Subcutaneous abdominal adipose tissue (tissue), 5 donors: ENCODE results near the gene R3HDM4.

ENCODE experiments used
- H3K27ac ChIP-seq: one replicate; pipeline ENCODE4 v1.7.0; 2013; ENCODE audit warnings: low read depth, mild to moderate bottlenecking, inconsistent platforms, low read length, moderate library complexity
- H3K27me3 ChIP-seq, 5 donors: one replicate each; pipeline ENCODE4 v1.7.0; 2013; ENCODE audit warnings: low read length in 5 of 5, inconsistent platforms in 1 of 5; ENCODE audit not compliant: control insufficient read depth in 5 of 5, insufficient read depth in 4 of 5
- H3K36me3 ChIP-seq, 5 donors: one replicate each; pipeline ENCODE4 v1.7.0; 2013; ENCODE audit warnings: low read length in 5 of 5; ENCODE audit not compliant: control insufficient read depth in 5 of 5, insufficient read depth in 5 of 5
- H3K4me1 ChIP-seq, 5 donors: one replicate each; pipeline ENCODE4 v1.7.0; 2013; ENCODE audit warnings: low read length in 5 of 5, mild to moderate bottlenecking in 3 of 5, moderate library complexity in 1 of 5; ENCODE audit not compliant: control insufficient read depth in 5 of 5, insufficient read depth in 5 of 5
- H3K4me3 ChIP-seq, 5 donors: one replicate each; pipeline ENCODE4 v1.7.0; 2013; ENCODE audit warnings: low read length in 5 of 5, low read depth in 1 of 5
- H3K9ac ChIP-seq, 5 donors: one replicate each; pipeline ENCODE4 v1.7.0; 2013; ENCODE audit warnings: low read length in 5 of 5, mild to moderate bottlenecking in 4 of 5, moderate library complexity in 3 of 5
- H3K9me3 ChIP-seq, 5 donors: one replicate each; pipeline ENCODE4 v1.7.0; 2013; ENCODE audit warnings: low read length in 5 of 5; ENCODE audit not compliant: control insufficient read depth in 5 of 5
- donor health status: healthy.
- donor health status: healthy.
- donor health status: healthy.
- donor health status: healthy.
- donor health status: healthy.

The R3HDM4 gene

DNA sequence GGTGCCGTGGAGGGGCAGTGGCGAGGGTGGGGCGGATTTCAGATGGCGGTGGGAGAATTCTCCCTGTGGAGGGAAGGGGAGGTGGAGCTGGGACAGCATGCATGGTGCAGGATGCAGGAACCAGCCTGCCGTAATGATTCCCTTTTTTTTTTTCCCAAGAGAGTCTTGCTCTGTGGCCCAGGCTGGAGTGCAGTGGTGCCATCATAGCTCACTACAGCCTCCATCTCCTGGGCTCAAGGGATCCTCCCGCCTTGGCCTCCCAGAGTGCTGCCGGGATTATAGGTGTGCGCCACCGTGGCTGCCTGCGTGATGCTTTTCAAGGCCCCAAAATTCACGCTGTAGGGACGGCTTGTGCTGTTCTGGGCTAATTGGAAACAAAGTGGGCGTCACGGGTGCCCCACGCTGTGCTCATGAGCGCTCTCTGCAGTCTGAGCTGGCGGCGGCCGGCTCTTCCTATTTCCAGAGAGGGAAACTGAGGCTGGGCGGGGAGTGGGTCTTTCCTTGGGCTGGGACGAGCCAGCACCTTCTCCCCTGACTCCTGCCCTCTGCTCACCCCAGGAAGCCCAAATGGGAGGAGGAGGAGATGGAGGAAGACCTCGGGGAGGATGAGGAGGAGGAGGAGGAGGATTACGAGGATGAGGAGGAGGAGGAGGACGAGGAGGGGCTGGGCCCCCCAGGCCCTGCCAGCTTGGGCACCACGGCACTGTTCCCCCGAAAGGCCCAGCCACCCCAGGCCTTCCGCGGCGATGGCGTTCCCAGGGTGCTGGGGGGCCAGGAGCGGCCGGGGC, 19.0 kb upstream of the R3HDM4 start:
- H3K27me3 ChIP-seq: no peaks in the 10 kb centered on the region
- peaks cover 2 to 61% (median 55%) of the 10 kb centered on the region in 5 donors for H3K4me1 ChIP-seq
- H3K27ac ChIP-seq: no peak overlapping the region
- peak overlapping the region in 1 of 5 donors; percentile 37 for H3K9ac ChIP-seq
- peaks cover 0 to 17% (median 7%) of the 10 kb centered on the region in 5 donors for H3K36me3 ChIP-seq
- no peak overlapping the region for H3K4me3 ChIP-seq
- no peaks in the 10 kb centered on the region for H3K9me3 ChIP-seq

DNA sequence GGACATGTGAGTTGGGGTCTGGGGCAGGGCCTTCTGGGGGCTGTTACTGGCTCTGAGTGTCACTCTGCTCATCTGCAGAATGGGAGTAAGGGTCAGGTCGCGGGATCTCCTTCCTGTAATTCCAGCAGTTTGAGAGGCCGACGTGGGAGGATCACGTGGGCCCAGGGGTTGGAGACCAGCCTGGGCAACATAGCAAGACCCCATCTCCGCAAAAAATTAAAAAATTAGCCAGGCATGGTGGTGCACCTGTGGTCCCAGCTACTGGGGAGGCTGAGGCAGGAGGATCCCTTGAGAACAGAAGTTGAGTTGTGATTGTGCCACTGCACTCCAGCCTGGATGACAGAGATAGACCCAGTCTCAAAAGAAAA, 16.9 kb upstream of the R3HDM4 start:
- Histone ChIP-seq H3K9me3 (no peaks in the 10 kb centered on the region), H3K36me3 (peaks cover 0 to 17% (median 7%) of the 10 kb centered on the region in 5 donors), H3K9ac (no peak overlapping the region), H3K27me3 (no peaks in the 10 kb centered on the region), H3K4me1 (peaks cover 0 to 55% (median 54%) of the 10 kb centered on the region in 5 donors), H3K4me3 (no peak overlapping the region), H3K27ac (no peak overlapping the region)

DNA sequence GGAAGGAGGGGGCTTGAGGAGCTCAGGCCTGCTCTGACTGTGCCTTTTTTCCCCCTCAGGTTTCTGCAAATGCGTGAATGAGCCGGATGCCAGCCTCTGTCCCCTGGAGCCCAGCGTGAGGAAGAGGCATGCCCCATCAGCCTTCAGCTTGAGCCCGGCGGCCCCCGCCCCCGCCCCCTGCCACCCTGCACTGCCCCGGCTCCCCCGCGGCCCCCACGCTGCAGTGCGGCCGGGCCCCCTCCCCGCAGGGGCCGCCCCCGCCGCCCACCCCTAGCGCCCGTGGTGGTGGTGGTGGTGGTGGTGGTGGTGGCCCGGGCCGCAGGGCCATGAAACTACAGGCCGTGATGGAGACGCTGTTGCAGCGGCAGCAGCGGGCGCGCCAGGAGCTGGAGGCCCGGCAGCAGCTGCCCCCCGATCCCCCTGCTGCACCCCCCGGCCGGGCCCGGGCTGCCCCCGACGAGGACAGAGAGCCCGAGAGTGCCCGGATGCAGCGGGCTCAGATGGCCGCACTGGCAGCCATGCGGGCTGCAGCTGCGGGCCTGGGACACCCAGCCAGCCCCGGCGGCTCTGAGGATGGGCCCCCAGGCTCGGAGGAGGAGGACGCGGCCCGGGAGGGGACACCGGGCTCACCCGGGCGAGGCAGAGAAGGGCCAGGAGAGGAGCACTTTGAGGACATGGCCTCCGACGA, 16.3 kb upstream of the R3HDM4 start:
- Histone ChIP-seq H3K4me1 (peaks cover 0 to 55% (median 54%) of the 10 kb centered on the region in 5 donors), H3K27me3 (no peaks in the 10 kb centered on the region), H3K36me3 (peaks cover 0 to 17% (median 7%) of the 10 kb centered on the region in 5 donors), H3K4me3 (no peak overlapping the region), H3K9me3 (no peaks in the 10 kb centered on the region), H3K27ac (no peak overlapping the region), H3K9ac (no peak overlapping the region)

DNA sequence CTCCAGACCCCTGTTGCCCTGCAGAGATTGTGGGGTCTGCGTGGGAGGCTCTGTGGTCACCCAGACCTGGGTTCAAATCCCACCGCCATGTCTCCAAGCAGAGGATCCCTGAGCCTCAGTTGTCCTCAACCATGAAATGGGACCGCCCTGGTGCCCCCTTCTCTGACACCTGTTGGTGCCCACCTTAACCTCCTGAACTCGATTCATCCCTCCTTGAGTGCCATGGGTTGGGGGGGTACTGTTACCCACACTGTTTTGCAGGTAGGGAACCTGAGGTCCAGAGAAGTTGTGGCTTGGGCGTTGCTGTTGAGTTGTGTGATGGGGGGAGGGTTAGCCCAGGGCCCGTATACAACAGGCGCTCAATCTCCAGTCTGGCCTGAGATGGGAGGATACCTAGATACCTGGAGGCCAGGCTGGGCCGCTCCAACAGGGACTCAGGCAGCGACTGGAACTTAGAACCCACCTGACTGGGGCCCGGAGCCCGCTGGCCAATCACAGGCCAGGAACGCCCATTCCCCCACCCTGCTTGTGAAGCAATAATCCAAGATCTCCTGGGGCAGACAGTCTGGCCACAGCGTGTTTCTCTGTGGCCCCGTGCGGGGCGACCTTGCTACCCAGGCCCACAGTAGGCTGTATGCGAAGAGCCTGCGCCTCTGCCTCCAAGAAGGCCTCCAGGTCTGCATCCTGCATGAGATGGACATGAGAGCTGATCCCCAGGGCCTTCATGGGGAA, 15.6 kb upstream of the R3HDM4 start:
- peak overlapping the region in 1 of 5 donors; percentile 35 for H3K4me3 ChIP-seq
- H3K4me1 ChIP-seq: peaks cover 0 to 55% (median 47%) of the 10 kb centered on the region in 5 donors
- no peaks in the 10 kb centered on the region for H3K27me3 ChIP-seq
- H3K27ac ChIP-seq: peak overlapping the region; percentile 23
- no peak overlapping the region for H3K9ac ChIP-seq
- peaks cover 0 to 17% (median 7%) of the 10 kb centered on the region in 5 donors for H3K36me3 ChIP-seq
- no peaks in the 10 kb centered on the region for H3K9me3 ChIP-seq

DNA sequence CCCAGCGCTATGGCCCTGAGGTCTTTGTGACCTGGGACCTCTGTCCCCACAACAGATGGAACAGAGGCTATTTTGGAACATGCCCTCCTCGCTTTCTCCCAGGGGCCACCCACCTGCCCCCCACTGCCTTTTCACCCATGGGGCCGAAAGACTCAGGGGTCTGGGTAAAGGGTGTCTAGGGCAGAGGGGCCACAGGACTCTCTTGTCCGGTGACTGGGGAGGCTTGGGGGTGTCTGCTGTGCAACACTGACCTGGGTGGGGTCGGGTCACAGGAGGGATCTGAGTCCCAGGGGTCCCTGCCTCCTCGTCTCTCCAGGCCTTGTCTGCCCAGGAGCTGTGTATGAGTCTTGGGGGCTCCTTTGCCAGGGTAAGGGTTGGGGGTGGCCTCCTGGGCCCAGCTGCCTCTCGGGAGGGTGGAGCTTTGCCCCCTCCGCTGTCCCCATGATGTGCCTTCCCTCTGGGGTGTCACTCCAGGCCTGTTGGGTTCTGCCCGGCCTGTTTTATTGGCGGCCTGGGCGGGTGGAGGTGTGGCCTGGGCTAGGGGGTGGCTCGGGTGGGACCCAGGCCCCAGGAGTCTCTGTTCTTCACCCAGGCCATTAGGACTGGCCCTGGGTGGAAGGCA, 14.9 kb upstream of the R3HDM4 start:
- Histone ChIP-seq H3K9ac (peak overlapping the region in 2 of 5 donors; percentile 43 to 64), H3K36me3 (peaks cover 0 to 17% (median 7%) of the 10 kb centered on the region in 5 donors), H3K27ac (peak overlapping the region; percentile 23), H3K4me1 (peaks cover 0 to 49% (median 42%) of the 10 kb centered on the region in 5 donors), H3K27me3 (no peaks in the 10 kb centered on the region), H3K4me3 (peak overlapping the region; percentile 5 to 80 (median 53)), H3K9me3 (no peaks in the 10 kb centered on the region)

DNA sequence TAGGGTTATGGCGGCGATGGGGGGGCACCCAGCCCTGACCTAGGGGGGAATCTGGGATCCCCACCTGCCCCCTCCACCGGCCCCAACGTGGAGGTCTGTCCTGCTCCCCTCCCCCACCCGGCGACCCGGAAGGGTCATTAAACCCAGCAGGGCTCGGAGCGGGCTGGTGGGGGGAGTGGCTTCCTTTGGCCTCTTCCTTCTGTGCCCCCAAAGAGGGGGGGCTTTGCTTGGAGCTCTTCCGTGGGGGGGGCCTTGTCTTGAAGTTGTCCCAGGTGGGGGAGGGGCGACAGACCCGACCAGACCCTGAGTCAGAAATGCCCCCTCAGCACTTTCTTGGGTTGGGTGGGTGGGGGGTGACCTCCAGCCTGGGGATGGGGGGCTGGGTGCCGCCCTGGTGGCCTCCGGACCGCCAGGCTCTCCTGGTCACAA, 14.3 kb upstream of the R3HDM4 start:
- H3K9me3 ChIP-seq: no peaks in the 10 kb centered on the region
- H3K4me1 ChIP-seq: peaks cover 0 to 44% (median 36%) of the 10 kb centered on the region in 5 donors
- H3K27me3 ChIP-seq: no peaks in the 10 kb centered on the region
- peak overlapping the region; percentile 35 to 87 (median 80) for H3K4me3 ChIP-seq
- H3K27ac ChIP-seq: peak overlapping the region; percentile 67
- H3K9ac ChIP-seq: peak overlapping the region in 1 of 5 donors; percentile 43
- H3K36me3 ChIP-seq: peaks cover 0 to 17% (median 7%) of the 10 kb centered on the region in 5 donors

- H3K27me3 ChIP-seq: no peaks in the 10 kb centered on the region
- peak overlapping the region in 4 of 5 donors; percentile 77 to 94 (median 89) for H3K9ac ChIP-seq
- peaks cover 0 to 17% (median 7%) of the 10 kb centered on the region in 5 donors for H3K36me3 ChIP-seq
- H3K9me3 ChIP-seq: no peaks in the 10 kb centered on the region
- peak overlapping the region; percentile 67 for H3K27ac ChIP-seq
- peaks cover 0 to 41% (median 31%) of the 10 kb centered on the region in 5 donors for H3K4me1 ChIP-seq
- H3K4me3 ChIP-seq: peak overlapping the region in 4 of 5 donors; percentile 73 to 87 (median 81)
These were observed 13.8 kb upstream of the R3HDM4 start for GRCh38 chr19:926589-927350.

DNA sequence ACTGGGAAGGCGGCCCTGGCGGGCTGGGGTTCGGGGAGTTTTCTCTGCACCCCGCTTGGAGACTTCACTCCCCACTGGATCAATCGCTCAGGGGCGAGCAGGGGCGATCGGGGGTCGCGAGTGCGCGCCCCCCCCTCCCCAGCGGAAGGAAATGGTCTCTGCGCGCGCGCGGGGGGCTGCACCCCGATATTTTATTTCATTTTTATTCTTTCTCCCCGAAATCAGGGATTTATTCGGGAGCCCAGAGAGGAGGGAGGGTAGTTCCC, 13.2 kb upstream of the R3HDM4 start:
- Histone ChIP-seq H3K36me3 (peaks cover 0 to 17% (median 7%) of the 10 kb centered on the region in 5 donors), H3K9ac (peak overlapping the region in 4 of 5 donors; percentile 77 to 94 (median 89)), H3K9me3 (no peaks in the 10 kb centered on the region), H3K4me3 (peak overlapping the region in 4 of 5 donors; percentile 73 to 87 (median 81)), H3K4me1 (peaks cover 0 to 43% (median 31%) of the 10 kb centered on the region in 5 donors), H3K27ac (peak overlapping the region; percentile 67), H3K27me3 (peaks cover 0 to 1% (median 0%) of the 10 kb centered on the region in 5 donors)
